HTERT RPE-1 (cell line): ENCODE data around the gene KCNJ2.

Experiments
- in situ Hi-C: fragments of 300-500 bp; cut with MboI; formaldehyde crosslinking; loops from 4 replicates; pipeline ENCODE4 v1.14.3; 2020; ENCODE audit warnings: low sequenced_read_pairs

The KCNJ2 gene

GRCh38 chr17:70201872-70202419 lies 32.6 kb downstream of the KCNJ2 start:
- in situ Hi-C loops, result no loop called here

- in situ Hi-C loops, result no loop called here
Observed at GRCh38 chr17:70202840-70203239, 33.5 kb downstream of the KCNJ2 start.

- in situ Hi-C loops, result no loop called here
Observed at GRCh38 chr17:70204431-70204830, 35.1 kb downstream of the KCNJ2 start.

- in situ Hi-C loops, result no loop called here
Observed at GRCh38 chr17:70205401-70205800, 36.1 kb downstream of the KCNJ2 start.

GRCh38 chr17:70206361-70207010 lies 37.2 kb downstream of the KCNJ2 start:
- in situ Hi-C loops, result no loop called here

- in situ Hi-C loops, result no loop called here
Observed at GRCh38 chr17:70207184-70207583, 37.9 kb downstream of the KCNJ2 start.

- in situ Hi-C loops, result no loop called here
Observed at GRCh38 chr17:70208080-70208794, 38.9 kb downstream of the KCNJ2 start.

GRCh38 chr17:70208825-70209555 lies 39.7 kb downstream of the KCNJ2 start:
- in situ Hi-C loops, result no loop called here

- in situ Hi-C loops, result no loop called here
Observed at GRCh38 chr17:70215656-70216055, 46.3 kb downstream of the KCNJ2 start.

- in situ Hi-C loops, result no loop called here
Observed at GRCh38 chr17:70217571-70217970, 48.2 kb downstream of the KCNJ2 start.

- in situ Hi-C loops, result no loop called here
Observed at GRCh38 chr17:70225276-70225675, 55.9 kb downstream of the KCNJ2 start.
